ENCODE data around the gene UBTD2. TPM values are rescaled to one million over a fixed set of nuclear protein-coding genes. Genes with fewer than 3 reads are reported as not detected.

UBTD2 gene
- total and polyA plus RNA-seq, 12 donors: 7.5 to 11.3 (median 8.9) TPM

GRCh38 chr5:172175263-172175719 is 108.3 kb downstream of the UBTD2 start:
- peaks cover 14 to 100% (median 64%) of the 10 kb centered on the region in 9 donors for H3K4me1 ChIP-seq
- peaks cover 0 to 20% (median 0%) of the 10 kb centered on the region in 9 donors for H3K36me3 ChIP-seq
- no peaks in the 10 kb centered on the region for H3K27me3 ChIP-seq
- peak; percentile 35 to 65 for DNase-seq
- 60 to 62% methylated on average over 6 to 7 of the region's 7 CpGs for WGBS, 2 donors
- intact Hi-C loops (cut with DNase I): no loop called here
- peak in 6 of 8 donors; percentile 10 to 49 (median 25) for ATAC-seq
- H3K9me3 ChIP-seq: no peaks in the 10 kb centered on the region
- H3K4me3 ChIP-seq: peak overlapping the region in 6 of 10 donors; percentile 32 to 49 (median 38)
- no peak for TF ChIP-seq CTCF (IDR thresholded peaks at IDR 0.05)
- H3K27ac ChIP-seq: peak overlapping the region in 8 of 10 donors; percentile 2 to 93 (median 70)

DNA sequence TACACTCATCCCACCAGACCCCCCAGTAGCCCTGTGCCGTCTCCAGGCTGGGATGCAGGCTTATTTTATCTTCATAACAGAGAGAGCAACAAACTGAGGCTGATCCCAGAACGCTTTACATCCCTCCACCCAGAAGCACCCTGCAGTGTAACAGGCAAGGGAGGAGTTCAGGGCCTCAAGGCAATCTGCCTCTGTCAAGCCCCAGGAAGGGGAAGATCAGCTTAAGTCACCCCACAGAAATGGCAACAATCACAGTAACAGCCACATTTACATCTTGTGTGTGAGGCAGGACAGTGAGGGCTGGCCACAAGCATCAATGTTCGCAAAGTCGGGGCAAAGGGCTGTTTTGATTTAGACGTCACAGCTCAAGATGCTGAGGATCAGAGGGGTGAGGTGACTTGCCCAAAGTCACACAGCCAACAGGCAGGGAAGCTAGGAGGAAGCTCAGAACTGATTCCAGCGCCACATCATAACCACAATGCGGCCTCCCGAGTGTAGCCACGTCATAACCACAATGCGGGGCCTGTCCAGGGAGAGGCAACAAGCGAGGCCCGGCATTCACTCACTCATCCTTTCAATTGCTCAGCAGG is 109.9 kb downstream of the UBTD2 start:
- intact Hi-C loops (cut with DNase I): no loop called here
- Histone ChIP-seq H3K4me1 (peaks cover 15 to 100% (median 60%) of the 10 kb centered on the region in 9 donors), H3K4me3 (peak overlapping the region in 1 of 10 donors; percentile 49), H3K27ac (peak overlapping the region in 7 of 10 donors; percentile 50 to 93 (median 70)), H3K27me3 (no peaks in the 10 kb centered on the region), H3K36me3 (peaks cover 0 to 28% (median 0%) of the 10 kb centered on the region in 9 donors), H3K9me3 (no peaks in the 10 kb centered on the region)
- no peak for ATAC-seq
- no peak for DNase-seq
- 83 to 87% methylated on average over 12 of the region's 12 CpGs for WGBS, 2 donors
- no peak for TF ChIP-seq CTCF (IDR thresholded peaks at IDR 0.05)

GRCh38 chr5:172172912-172173563 is 110.5 kb downstream of the UBTD2 start:
- DNase-seq: peak; percentile 56 to 61
- H3K4me3 ChIP-seq: no peak overlapping the region
- no peaks in the 10 kb centered on the region for H3K27me3 ChIP-seq
- intact Hi-C loops (cut with DNase I): no loop called here
- H3K36me3 ChIP-seq: peaks cover 0 to 28% (median 0%) of the 10 kb centered on the region in 9 donors
- H3K9me3 ChIP-seq: no peaks in the 10 kb centered on the region
- 69 to 78% methylated on average over 12 of the region's 12 CpGs for WGBS, 2 donors
- H3K4me1 ChIP-seq: peaks cover 18 to 100% (median 60%) of the 10 kb centered on the region in 9 donors
- no peak for TF ChIP-seq CTCF (IDR thresholded peaks at IDR 0.05)
- ATAC-seq: peak; percentile 53 to 79 (median 62)
- H3K27ac ChIP-seq: peak overlapping the region in 9 of 10 donors; percentile 32 to 93 (median 69)

DNA sequence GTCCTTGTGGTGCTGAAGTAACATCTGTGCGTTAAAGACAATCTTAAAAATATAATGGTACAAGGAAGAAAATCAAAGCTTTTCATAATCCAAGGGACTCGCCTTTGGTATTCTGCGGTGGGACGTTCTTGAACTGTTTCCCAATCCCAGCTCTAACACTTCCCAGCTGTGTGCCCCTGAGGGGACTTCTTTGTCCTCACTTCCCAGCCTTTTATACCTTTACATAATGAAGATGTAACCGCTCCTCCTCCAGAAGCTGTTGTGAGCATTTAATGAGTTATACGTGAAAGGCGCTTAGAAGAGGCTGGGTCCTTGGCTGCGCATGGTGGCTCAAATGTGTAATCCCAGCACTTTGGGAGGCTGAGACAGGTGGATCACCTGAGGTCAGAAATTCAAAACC is 112.4 kb downstream of the UBTD2 start:
- Histone ChIP-seq H3K9me3 (no peaks in the 10 kb centered on the region), H3K27ac (peak overlapping the region in 2 of 10 donors; percentile 39 to 84), H3K27me3 (no peaks in the 10 kb centered on the region), H3K36me3 (peaks cover 0 to 37% (median 0%) of the 10 kb centered on the region in 9 donors), H3K4me1 (peaks cover 18 to 89% (median 66%) of the 10 kb centered on the region in 9 donors), H3K4me3 (no peak overlapping the region)
- 87 to 94% methylated on average over 8 of the region's 8 CpGs for WGBS, 2 donors
- TF ChIP-seq CTCF (IDR thresholded peaks at IDR 0.05): no peak
- intact Hi-C loops (cut with DNase I): no loop called here
- DNase-seq: no peak
- ATAC-seq: no peak
